GM18505 (cell line): ENCODE measurements around the gene STX7.

Source experiments
- ATAC-seq: cut with Tn5 transposase; IDR thresholded peaks from one replicate; pipeline ENCODE4 v1.9.1; 2021; ENCODE audit not compliant: unreplicated experiment
- POLR2A ChIP-seq: IDR thresholded peaks from 4 replicates; pipeline ENCODE4 v1.6.1; 2011; ENCODE audit warnings: borderline replicate concordance; ENCODE audit not compliant: insufficient read depth, insufficient read length; ENCODE audit errors: extremely low read depth

The STX7 gene

DNA sequence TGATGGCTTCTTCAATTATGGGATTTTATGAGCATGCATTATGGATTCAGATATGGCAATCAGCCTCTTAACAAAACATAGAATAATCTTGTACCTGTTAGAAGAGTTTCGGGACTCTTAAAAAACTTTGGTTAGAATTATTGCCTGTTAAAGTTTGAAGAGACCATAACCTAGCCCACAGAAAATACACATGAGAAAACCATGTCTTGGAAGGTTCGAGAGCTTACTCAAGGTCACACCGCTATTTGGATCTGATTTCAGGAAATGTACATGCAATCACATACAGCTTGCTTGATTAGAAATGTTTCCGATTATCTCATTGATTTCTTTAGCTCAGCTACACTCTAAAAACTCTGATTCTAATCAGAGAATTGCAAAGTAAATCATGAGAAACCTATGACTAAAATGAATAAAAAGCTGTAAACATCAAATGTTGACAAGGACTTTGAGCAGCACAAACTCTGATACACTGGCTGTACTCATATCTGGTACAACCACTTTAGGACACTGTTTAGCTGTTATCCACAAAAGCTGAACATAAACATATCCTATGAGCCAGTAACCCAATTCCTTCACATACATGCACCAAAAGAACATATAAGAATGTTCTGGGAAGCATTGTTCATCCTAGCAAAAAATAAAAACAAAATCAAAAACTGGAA is 16.3 kb downstream of the STX7 start:
- ATAC-seq, result no peak
- TF ChIP-seq POLR2A, result no peak

DNA sequence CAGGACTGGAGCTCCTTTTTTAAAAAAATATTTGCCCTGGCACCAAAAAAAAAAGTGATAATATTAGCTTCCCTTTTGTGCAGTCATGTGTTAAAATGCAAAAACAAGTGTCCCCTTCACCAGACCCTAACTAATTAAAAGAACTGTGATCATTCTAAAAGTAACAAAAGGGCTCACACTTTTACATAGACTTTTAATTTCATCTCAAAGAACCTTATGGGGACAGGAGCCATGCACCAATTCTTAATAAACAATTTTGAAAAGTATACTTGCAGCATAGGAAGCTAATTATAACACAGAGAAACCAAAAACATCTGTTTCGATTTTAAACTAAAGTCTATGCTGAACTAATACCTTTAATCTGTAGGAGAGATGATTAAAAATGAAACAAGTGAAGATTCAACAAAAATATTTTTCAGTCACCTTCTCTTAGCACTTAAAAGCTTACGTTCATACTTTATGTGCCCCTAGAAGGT is 17.3 kb downstream of the STX7 start:
- peak; percentile 44 for ATAC-seq
- no peak for TF ChIP-seq POLR2A

DNA sequence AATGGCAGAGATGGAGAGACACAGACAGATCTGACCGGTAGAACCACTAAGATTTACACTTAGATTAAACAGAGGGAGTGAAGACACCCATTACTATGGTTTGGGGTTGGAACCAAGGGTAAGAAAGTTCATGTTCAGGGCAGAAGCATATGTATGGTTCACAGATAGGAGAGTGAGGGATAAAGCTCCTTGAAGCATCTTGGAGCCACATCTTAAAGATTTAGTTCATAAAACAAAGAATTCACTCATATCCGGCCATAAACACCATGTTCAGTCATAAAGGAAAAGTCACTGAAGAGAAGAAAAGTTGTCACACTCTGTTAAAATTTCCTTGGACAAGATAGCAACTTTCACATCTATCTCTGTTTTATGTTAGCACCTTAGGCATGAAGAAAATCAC is 18.0 kb downstream of the STX7 start:
- no peak for ATAC-seq

DNA sequence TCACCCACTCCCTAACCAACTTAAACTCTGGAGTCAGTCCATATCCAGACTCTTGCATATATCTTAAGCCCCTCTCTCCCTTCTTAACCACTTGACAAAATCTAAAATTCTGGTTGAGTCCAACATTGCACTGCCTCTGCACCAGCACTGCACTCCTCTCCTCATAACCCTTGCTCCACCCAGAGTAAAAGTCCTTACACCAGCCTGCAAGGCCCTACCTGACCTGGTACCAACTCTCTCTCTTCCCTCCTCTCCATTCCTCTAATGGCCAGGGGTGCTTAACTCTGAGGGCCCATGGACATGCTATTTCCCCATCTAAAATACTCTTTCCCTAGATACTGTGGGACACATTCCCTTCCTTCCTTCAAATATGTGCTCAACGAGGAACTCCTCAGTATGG is 21.0 kb downstream of the STX7 start:
- no peak for ATAC-seq
- TF ChIP-seq POLR2A, result no peak

More for the DNA sequence above, 18.0 kb downstream of the STX7 start:
- no peak for TF ChIP-seq POLR2A

DNA sequence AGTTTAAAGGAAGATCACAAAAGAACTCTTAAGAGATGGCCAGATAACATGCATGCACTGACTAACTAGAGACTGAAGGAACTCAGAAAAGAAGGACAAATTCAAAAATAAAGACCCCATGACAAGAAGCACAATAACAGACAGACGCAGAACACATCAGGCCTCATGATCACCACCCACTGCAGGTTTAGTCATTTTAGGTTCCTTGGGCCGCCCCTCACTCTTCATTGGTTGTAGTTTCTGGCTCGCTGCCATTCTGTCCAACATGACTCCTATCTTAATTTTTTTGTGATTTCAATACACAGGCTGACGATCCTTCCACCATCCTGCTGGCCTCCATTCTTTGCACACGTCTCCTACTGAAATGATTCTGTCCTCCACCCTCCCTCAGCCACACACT is 21.6 kb downstream of the STX7 start:
- no peak for ATAC-seq
- no peak for TF ChIP-seq POLR2A

DNA sequence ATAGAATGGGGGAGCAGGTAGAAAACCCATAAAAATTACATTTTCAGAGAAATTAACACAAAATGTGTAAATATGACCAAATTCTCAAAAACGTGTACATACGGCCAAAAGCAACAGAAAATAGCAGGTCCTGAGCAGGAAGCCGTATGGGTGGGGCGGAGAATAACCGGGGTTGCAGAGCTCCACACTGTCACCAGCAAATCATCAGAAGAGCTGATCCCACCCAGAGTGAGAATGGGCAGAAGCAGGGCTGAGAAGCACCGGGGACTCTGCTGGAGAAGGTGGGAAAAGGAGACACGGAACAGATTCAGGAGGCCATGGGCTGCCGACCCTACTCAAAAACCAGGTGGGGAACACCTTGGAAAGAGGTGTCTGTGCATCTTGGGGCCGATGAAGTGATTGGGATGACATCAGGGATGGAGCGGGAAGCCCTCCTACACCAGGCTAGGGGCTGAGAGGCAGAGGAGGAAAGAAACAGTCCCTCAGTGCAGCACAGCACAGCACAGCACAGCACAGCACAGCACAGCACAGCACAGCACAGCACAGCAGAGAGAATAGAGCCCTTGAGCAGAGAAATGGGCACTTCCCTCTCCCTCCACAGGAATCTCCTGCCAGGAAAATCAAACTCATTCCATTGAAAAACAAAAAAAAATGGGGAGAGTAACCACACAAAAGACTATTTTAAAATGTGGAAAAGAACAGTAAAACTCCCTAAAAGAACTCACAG is 22.3 kb downstream of the STX7 start:
- peak; percentile 18 for TF ChIP-seq POLR2A
- ATAC-seq, result no peak

DNA sequence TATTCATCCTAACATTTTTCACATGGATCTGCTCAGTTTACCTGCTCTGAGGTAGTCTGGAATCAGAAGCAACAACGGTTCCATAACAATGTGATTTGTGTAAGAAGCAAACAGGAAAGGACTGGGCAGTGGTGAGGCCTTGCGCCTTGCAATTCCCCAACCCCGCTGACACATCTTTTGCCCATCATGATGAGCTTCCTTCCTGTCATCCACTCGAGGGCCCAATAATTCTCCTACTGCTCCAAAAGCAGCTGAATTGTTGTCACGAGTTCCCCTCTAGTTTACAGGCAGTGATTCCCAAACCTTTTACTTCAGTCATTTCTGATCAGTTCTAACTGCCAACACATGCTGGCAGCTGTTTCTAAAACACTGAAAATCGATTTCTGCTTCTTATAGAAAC is 22.9 kb downstream of the STX7 start:
- no peak for TF ChIP-seq POLR2A
- ATAC-seq, result peak; percentile 37

DNA sequence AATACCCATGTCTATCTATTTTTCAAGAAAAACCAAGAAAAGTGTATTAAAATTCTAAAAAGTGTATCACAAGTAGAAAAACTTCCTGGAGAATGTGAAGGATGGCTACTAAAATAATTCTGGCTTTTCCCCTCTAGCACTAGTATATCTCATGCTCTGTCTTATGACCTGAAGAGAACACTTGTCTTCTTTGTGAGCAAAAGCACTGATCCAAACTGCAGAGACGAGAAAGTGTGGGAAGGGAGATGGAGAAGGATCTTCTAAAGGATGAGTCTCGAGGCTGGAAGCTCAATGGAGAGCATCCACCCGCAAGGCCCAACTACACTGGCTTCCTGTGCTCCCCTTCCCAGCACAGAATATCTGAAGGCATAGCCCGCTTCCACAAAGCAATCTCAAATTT is 23.5 kb downstream of the STX7 start:
- no peak for TF ChIP-seq POLR2A
- ATAC-seq, result no peak

DNA sequence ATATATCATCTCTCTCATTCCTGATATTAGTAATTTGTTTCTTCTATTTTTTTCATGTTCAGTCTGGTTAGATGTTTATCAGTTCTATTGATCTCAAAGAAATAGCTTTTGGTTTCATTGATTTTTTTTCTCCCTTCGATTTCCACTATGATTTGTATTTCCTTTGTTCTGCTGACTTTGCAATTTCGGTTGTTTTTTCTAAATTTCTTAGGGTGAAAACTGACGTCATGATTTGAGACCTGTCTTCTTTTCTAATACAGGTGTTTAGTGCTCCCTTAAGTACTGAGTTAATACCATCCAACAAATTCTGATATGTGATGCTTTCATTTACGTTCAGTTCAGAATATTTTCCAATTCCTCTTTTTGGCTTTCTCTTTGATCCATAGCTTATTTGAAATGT is 25.2 kb downstream of the STX7 start:
- ATAC-seq, result no peak
- no peak for TF ChIP-seq POLR2A

DNA sequence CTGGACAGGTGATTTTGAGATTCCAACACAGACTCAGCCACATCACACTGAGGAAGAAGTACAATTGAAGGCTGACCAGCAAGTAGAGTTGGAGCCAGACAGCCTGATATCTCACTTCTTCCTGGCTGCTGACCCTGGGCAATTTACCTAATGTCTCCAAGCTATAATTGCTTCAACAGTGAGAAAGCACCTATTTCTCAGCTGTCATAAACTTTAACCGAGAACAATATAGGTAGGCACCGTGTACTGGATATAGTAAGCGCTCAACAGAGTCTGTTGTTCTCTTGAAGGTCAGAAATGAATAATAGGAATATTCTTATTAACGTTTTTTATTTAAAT is 28.3 kb downstream of the STX7 start:
- TF ChIP-seq POLR2A, result no peak
- no peak for ATAC-seq

DNA sequence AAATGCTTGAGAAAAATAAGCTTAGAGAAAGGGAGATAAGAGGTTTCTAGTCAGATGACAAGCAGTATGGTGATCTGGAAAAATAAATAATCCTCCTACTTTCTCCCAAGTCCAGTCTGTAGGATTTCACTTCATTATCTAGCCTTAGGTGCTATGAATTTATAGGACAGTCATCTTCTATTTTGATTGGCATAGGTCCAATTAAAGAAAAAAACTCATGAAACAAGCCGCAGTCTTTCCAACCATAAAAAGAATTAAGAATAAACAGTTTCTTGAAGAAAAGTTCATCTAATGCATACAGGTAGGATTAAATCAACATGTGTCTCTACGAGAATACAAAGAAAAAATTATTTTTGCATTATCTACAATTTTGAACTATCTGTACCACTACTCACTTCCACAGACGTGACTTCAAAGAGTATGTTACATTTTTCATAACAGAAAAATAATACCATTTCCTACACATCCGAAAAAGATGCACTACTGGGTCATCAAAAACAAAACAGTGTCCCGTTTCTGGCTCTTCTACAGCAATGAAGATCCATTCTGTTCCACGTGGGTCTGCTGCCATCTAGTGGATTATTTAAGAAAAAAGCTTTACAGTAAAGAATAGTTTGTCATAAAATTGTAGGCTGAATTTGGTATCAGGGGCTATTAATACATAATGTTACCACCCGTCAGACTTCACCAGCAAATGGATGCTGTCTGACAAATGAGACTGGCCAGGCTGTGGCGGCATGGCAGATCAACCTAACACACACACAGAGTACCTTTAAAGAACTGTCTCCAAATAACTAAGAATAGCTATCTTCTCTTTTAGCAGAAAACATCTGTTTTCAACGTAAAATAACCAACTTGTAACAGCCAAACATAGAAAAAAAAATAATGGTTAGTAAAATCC is 28.9 kb downstream of the STX7 start:
- ATAC-seq, result peak; percentile 67
- no peak for TF ChIP-seq POLR2A

DNA sequence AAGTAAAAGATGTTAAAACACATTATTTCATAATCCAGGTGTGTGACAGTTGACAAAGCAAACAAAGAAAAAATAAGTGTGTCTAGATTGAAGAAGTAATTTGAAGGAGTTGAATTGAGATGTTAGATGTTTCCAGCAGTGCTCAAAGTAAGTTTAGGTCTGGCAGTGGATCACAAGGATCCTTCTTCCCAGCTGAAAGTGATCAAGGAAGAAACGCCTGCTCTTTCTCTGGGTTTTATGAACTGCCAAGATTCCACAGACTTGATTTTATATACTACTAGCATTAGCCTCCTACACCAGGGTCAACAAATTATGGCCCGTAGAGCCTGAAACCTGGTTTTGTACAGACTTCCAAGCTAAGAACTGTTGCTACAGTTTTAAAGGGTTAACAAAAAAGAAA is 30.3 kb downstream of the STX7 start:
- ATAC-seq, result no peak
- TF ChIP-seq POLR2A, result no peak

DNA sequence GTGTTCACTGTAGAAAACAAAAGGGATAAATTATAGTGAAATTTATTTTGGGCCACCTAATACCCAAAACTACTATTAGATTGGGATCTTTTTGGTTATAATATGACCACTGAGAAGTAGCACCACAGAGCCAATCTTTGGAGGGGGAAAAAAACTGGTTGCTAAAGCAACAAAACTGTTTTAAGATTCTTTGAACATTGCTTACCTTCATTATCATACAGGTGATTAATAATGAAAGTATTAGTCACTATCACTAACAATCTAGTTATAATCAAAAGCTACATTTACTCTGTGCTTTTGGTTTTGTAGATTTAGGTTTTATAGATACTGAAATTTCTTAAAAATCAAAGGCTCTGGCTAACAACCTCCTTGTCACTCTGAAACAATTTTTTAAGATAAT is 31.7 kb downstream of the STX7 start:
- ATAC-seq, result no peak
- no peak for TF ChIP-seq POLR2A
